ENCODE measurements around the gene ATP8B2. TPM values are rescaled to one million over a fixed set of nuclear protein-coding genes. Genes with fewer than 3 reads are reported as not detected.
"Not testable (repeated sequence)": the region's sequence is repeated elsewhere in the genome, so short reads cannot be mapped to it uniquely, and the experiment has no call there.

The ATP8B2 gene
- total RNA-seq, 1 experiment from 2014 or later, result 27.1 TPM

DNA sequence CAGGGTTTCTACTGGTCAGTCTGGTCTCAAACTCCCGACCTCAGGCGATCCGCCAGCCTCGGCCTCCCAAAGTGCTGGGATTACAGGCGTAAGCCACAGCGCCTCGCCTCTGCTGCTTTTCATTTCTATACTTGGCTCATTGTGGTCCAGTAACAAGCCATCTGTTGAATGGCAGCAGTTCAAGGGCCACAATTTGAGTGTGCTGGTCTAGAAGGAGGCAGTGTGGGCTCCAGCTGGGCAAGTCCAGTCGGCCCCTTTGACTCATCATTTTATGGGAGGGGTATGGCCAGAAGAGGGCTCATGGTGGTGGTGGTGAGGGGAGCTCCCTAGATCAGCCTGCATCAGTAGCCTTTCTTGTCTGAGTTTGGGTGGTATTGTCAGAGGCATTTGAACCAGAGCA is 33.2 kb downstream of the ATP8B2 start:
- intact Hi-C loops (cut with micrococcal nuclease), result no loop called here
- no peaks in the 10 kb centered on the region for H3K9me3 Mint-ChIP-seq (ENCODE audit: unreplicated experiment)
- H3K4me1 Mint-ChIP-seq (ENCODE audit: insufficient read depth, unreplicated experiment), result peaks cover 7% of the 10 kb centered on the region
- ChIA-PET CTCF (interaction anchor here (0.6 to 1.5 kb wide), 2 partner anchors 12 to 36 kb away, joined by 4 to 5 read pairs; no protein-coding TSS in a partner anchor), POLR2A (no interaction called here)
- no peak overlapping the region for H3K4me3 Mint-ChIP-seq (ENCODE audit: unreplicated experiment)
- no peak overlapping the region for H3K27ac Mint-ChIP-seq (ENCODE audit: low read depth, unreplicated experiment)
- DNase-seq (ENCODE audit: unreplicated experiment), result no peak
- H3K27me3 Mint-ChIP-seq (ENCODE audit: insufficient read depth, unreplicated experiment), result peaks cover under 1% of the 10 kb centered on the region
- no peaks in the 10 kb centered on the region for H3K36me3 Mint-ChIP-seq (ENCODE audit: insufficient read depth, unreplicated experiment)
- BruUV-seq (replicated peaks), result no TSS peak
- TF ChIP-seq, protein P1, sequence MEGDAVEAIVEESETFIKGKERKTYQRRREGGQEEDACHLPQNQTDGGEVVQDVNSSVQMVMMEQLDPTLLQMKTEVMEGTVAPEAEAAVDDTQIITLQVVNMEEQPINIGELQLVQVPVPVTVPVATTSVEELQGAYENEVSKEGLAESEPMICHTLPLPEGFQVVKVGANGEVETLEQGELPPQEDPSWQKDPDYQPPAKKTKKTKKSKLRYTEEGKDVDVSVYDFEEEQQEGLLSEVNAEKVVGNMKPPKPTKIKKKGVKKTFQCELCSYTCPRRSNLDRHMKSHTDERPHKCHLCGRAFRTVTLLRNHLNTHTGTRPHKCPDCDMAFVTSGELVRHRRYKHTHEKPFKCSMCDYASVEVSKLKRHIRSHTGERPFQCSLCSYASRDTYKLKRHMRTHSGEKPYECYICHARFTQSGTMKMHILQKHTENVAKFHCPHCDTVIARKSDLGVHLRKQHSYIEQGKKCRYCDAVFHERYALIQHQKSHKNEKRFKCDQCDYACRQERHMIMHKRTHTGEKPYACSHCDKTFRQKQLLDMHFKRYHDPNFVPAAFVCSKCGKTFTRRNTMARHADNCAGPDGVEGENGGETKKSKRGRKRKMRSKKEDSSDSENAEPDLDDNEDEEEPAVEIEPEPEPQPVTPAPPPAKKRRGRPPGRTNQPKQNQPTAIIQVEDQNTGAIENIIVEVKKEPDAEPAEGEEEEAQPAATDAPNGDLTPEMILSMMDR (IDR thresholded peaks at IDR 0.05; ENCODE audit: unreplicated experiment), result no peak

GRCh38 chr1:154360288-154360687 is 35.0 kb downstream of the ATP8B2 start:
- intact Hi-C loops (cut with micrococcal nuclease), result no loop called here
- ChIA-PET POLR2A (interaction anchor here (1.2 kb wide), 1 partner anchor 19 kb away, joined by 3 read pairs; no protein-coding TSS in a partner anchor), CTCF (interaction anchor here (0.7 to 2.3 kb wide), 3 partner anchors 26 to 71 kb away, joined by 3 to 12 read pairs (median 4); no protein-coding TSS in a partner anchor)
- Mint-ChIP-seq H3K4me3 (ENCODE audit: unreplicated experiment) (no peak overlapping the region), H3K36me3 (ENCODE audit: insufficient read depth, unreplicated experiment) (no peaks in the 10 kb centered on the region), H3K27ac (ENCODE audit: low read depth, unreplicated experiment) (no peak overlapping the region), H3K4me1 (ENCODE audit: insufficient read depth, unreplicated experiment) (no peaks in the 10 kb centered on the region), H3K9me3 (ENCODE audit: unreplicated experiment) (no peaks in the 10 kb centered on the region), H3K27me3 (ENCODE audit: insufficient read depth, unreplicated experiment) (no peaks in the 10 kb centered on the region)
- no peak for DNase-seq (ENCODE audit: unreplicated experiment)
- no TSS peak for BruUV-seq (replicated peaks)
- TF ChIP-seq, protein P1 (IDR thresholded peaks at IDR 0.05; ENCODE audit: unreplicated experiment), result no peak

GRCh38 chr1:154360881-154361280 is 35.6 kb downstream of the ATP8B2 start:
- H3K27ac Mint-ChIP-seq (ENCODE audit: low read depth, unreplicated experiment), result not testable (repeated sequence)

DNA sequence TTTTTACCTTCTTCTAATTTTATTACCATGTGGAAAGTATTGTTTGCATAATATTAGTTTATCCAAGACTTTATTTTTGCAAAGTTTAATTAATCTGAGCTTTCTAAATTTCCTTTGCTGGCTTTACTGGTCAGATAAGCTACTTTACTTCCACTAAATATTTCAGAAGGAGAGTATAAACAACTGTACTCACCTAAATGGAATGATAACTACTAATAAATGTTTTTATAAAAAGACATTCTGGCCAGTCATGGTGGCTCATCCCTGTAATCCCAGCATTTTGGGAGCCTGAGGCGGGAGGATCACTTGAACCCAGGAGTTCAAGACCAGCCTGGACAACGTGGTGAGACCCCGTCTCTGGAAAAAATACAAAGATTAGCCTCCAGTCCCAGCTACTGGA is 36.0 kb downstream of the ATP8B2 start:
- no peak overlapping the region for H3K27ac Mint-ChIP-seq (ENCODE audit: low read depth, unreplicated experiment)
- H3K9me3 Mint-ChIP-seq (ENCODE audit: unreplicated experiment), result no peaks in the 10 kb centered on the region
- no peaks in the 10 kb centered on the region for H3K36me3 Mint-ChIP-seq (ENCODE audit: insufficient read depth, unreplicated experiment)
- ChIA-PET POLR2A (interaction anchor here (0.6 to 1.2 kb wide), 2 partner anchors 9 to 20 kb away, joined by 3 read pairs; no protein-coding TSS in a partner anchor), CTCF (interaction anchor here (0.5 to 2.3 kb wide), 7 partner anchors 22 to 123 kb away, joined by 3 to 12 read pairs (median 3); no protein-coding TSS in a partner anchor)
- H3K4me3 Mint-ChIP-seq (ENCODE audit: unreplicated experiment), result no peak overlapping the region
- no peak for DNase-seq (ENCODE audit: unreplicated experiment)
- H3K27me3 Mint-ChIP-seq (ENCODE audit: insufficient read depth, unreplicated experiment), result no peaks in the 10 kb centered on the region
- no peaks in the 10 kb centered on the region for H3K4me1 Mint-ChIP-seq (ENCODE audit: insufficient read depth, unreplicated experiment)
- no TSS peak for BruUV-seq (replicated peaks)
- TF ChIP-seq, protein P1 (IDR thresholded peaks at IDR 0.05; ENCODE audit: unreplicated experiment), result no peak
- intact Hi-C loops (cut with micrococcal nuclease), result no loop called here

More at GRCh38 chr1:154360881-154361280, 35.6 kb downstream of the ATP8B2 start:
- H3K36me3 Mint-ChIP-seq (ENCODE audit: insufficient read depth, unreplicated experiment); H3K27me3 Mint-ChIP-seq (ENCODE audit: insufficient read depth, unreplicated experiment); H3K9me3 Mint-ChIP-seq (ENCODE audit: unreplicated experiment); BruUV-seq (replicated peaks); DNase-seq (ENCODE audit: unreplicated experiment); intact Hi-C loops (cut with micrococcal nuclease); H3K4me1 Mint-ChIP-seq (ENCODE audit: insufficient read depth, unreplicated experiment); H3K4me3 Mint-ChIP-seq (ENCODE audit: unreplicated experiment): not testable (repeated sequence)
- CTCF ChIA-PET, result interaction anchor here (0.7 to 2.3 kb wide), 4 partner anchors 22 to 82 kb away, joined by 3 to 12 read pairs (median 4); no protein-coding TSS in a partner anchor
- POLR2A ChIA-PET, result interaction anchor here (0.6 to 1.2 kb wide), 2 partner anchors 9 to 19 kb away, joined by 3 read pairs; no protein-coding TSS in a partner anchor

Data from MCF 10A (cell line).